GM10248 (cell line): Measurements from ENCODE around the gene CKS1B.

Experiments
- CTCF ChIA-PET: fragments of 300-600 bp; sonication (Branson Sonifier 250); formaldehyde crosslinking; extraction: SDS; loops from one replicate; lab custom pipeline; 2021; ENCODE audit warnings: antibody characterized with exemption; lab: Yijun Ruan, JAX
- POLR2A ChIA-PET: fragments of 350-650 bp; sonication (Branson Sonifier 250); formaldehyde crosslinking; extraction: SDS; loops from one replicate; lab custom pipeline; 2020; ENCODE audit warnings: antibody characterized with exemption; lab: Yijun Ruan, JAX
- DNase-seq: peaks from one replicate; pipeline ENCODE4 v3.0.0; 2012; ENCODE audit errors: extremely low spot score
- TF ChIP-seq, protein P1 (sequence below): IDR thresholded peaks from 2 replicates; pipeline ENCODE4 v1.5.1; 2012; ENCODE audit warnings: mild to moderate bottlenecking, low read depth; ENCODE audit errors: extremely low read depth, missing control alignments, control extremely low read depth

CKS1B gene

GRCh38 chr1:155022927-155023236 lies 48.4 kb downstream of the CKS1B start:
- POLR2A ChIA-PET: no interaction called here
- no peak for DNase-seq
- CTCF ChIA-PET: interaction anchor here (1.3 to 13.5 kb wide), 8 partner anchors 8 to 69 kb away, joined by 3 to 175 read pairs (median 5); partner anchors contain the start of genes ADAM15, LENEP and ZBTB7B
- TF ChIP-seq, protein P1, sequence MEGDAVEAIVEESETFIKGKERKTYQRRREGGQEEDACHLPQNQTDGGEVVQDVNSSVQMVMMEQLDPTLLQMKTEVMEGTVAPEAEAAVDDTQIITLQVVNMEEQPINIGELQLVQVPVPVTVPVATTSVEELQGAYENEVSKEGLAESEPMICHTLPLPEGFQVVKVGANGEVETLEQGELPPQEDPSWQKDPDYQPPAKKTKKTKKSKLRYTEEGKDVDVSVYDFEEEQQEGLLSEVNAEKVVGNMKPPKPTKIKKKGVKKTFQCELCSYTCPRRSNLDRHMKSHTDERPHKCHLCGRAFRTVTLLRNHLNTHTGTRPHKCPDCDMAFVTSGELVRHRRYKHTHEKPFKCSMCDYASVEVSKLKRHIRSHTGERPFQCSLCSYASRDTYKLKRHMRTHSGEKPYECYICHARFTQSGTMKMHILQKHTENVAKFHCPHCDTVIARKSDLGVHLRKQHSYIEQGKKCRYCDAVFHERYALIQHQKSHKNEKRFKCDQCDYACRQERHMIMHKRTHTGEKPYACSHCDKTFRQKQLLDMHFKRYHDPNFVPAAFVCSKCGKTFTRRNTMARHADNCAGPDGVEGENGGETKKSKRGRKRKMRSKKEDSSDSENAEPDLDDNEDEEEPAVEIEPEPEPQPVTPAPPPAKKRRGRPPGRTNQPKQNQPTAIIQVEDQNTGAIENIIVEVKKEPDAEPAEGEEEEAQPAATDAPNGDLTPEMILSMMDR: no peak

DNA sequence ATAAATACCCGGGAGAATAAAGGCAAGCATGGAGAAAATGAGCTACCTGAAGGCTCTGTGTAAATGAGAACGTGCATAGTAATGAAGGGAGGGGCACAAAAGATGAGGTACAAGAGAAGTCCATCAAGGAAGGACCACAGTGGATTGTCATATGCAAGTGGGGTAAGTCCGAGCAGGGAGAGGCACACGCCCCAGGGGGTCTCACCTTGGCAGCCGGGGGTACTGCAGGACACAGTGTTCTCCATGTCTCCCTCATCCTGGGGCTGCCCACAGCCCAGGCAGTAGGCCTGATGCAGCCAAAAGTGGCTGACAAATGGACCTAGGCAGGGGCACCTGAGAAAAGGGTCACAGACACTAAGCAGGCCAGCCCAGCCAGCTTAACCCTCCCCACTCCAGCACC lies 49.1 kb downstream of the CKS1B start:
- DNase-seq: no peak
- ChIA-PET POLR2A (interaction anchor here (0.6 kb wide), 1 partner anchor 533 kb away, joined by 3 read pairs; no protein-coding TSS in a partner anchor), CTCF (interaction anchor here (1.6 to 3.3 kb wide), 5 partner anchors 8 to 61 kb away, joined by 3 to 15 read pairs (median 5); partner anchors contain the start of gene ADAM15)
- TF ChIP-seq, protein P1: no peak

DNA sequence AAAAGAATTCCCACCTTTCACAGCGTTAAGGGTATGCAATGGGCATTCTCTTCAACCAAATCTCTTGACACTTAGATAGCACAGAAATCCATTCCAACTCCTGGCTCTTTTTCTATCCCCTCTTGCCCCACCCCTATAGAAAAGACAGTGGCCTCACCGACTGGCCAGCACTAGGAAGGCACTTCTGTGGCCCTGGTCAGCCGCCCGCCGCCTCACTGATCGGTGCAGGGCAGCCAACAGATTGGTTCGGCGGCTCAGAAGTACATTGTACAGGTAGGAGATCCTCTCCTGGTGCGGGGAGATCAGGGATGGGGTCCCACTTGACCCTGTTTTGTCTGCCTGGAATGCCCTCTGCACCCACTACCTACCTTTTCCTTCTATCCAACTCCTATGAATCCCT lies 49.8 kb downstream of the CKS1B start:
- TF ChIP-seq, protein P1: no peak
- POLR2A ChIA-PET: interaction anchor here (0.5 to 0.6 kb wide), 2 partner anchors 40 to 534 kb away, joined by 3 read pairs; no protein-coding TSS in a partner anchor
- CTCF ChIA-PET: interaction anchor here (1.8 to 2.2 kb wide), 2 partner anchors 9 to 61 kb away, joined by 4 to 5 read pairs; no protein-coding TSS in a partner anchor
- no peak for DNase-seq

GRCh38 chr1:155026154-155026553 lies 51.7 kb downstream of the CKS1B start:
- TF ChIP-seq, protein P1: no peak
- ChIA-PET POLR2A (interaction anchor here (0.7 kb wide), 1 partner anchor 156 kb away, joined by 3 read pairs; the partner anchor contains the start of gene KCNN3), CTCF (interaction anchor here (1.0 to 2.9 kb wide), 6 partner anchors 8 to 60 kb away, joined by 3 to 10 read pairs (median 4); partner anchors contain the start of gene ADAM15)
- DNase-seq: no peak

DNA sequence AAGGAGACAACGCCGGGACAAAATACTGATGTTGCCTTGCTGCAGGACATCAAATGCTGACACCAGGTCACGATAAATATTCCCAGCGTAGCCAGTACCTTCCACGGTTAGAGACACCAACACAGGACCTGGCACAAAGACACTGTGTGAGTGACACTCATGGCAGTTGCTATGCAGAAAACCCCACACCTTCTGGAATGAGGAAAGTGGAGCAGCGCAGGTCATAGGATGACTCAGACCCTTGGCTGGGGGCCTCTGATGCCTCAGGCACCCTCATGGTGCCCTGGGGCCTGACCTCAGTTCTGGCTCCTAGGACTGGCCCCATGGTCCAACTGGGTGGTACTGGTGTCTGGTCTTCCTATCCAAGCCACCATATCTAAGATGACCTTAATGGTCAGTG lies 52.1 kb downstream of the CKS1B start:
- TF ChIP-seq, protein P1: no peak
- DNase-seq: no peak
- POLR2A ChIA-PET: interaction anchor here (0.7 kb wide), 1 partner anchor 156 kb away, joined by 3 read pairs; the partner anchor contains the start of gene KCNN3
- CTCF ChIA-PET: interaction anchor here (1.1 to 2.9 kb wide), 4 partner anchors 9 to 25 kb away, joined by 3 to 10 read pairs (median 4); partner anchors contain the start of gene ADAM15
